Spleen (tissue), 7 donors: Measurements from ENCODE around the gene OSTF1.

Experiments used
- POLR2A ChIP-seq, 3 donors: fragments of 450-650 bp; IDR thresholded peaks; one replicate each; pipeline ENCODE4 v1.5.1; 2017; ENCODE audit warnings: antibody characterized with exemption in 3 of 3, mild to moderate bottlenecking in 1 of 3
- POLR2AphosphoS5 ChIP-seq, 3 donors: sonication (generic); formaldehyde crosslinking; IDR thresholded peaks; one replicate each; pipeline ENCODE4 v1.5.1; 2017; ENCODE audit warnings: antibody characterized with exemption in 3 of 3
- TF ChIP-seq, protein P1 (sequence below), 11 experiments: fragments of 200-600 bp in 7 of 11; fragments of 450-650 bp in 4 of 11; sonication (generic) in 4 of 11; IDR thresholded peaks in 8 of 11; conservative IDR thresholded peaks in 3 of 11; 1 replicate in 7 of 11; 2 replicates in 4 of 11; pipeline versions ENCODE4 v1.4.0 to v1.8.0; 2016 to 2021; ENCODE audit warnings: antibody characterized with exemption in 11 of 11, inconsistent platforms in 4 of 11, mild to moderate bottlenecking in 1 of 11
- donor health status: DM: no; HTN: no; CAD: no; lungs with moderate emphysema.
- donor health status: DM: no; HTN: no; CAD: no.
- donor health status: DM: no; HTN: no; CAD: no.

DNA sequence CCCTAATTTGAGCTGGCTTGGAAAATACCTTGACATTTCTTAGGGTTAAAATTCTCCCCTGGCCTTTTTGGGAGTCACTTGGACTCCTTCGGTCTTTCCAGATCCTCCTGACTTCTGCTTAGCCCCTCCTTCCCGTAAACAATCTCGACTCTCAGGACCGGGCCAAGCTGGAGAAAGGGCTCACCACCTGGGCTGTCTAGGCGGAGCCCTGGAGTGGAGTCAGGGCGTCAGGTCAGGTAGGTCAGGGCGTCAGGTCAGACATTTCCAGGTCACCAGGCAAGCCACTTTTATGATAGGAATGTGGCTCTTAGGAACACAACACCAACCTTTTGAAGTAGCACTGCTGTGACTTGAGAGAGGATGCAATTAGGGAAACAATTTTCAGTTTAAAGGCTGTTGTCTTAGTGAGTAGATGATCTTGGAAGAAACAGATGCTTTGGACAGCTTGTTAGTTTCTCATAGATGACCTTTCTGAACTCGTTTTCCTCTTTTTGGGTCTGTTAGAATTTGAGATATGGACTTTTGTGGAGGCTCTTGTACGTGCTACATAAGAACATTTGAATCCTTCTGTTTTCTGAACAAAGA, 12.8 kb downstream of the OSTF1 start:
- TF ChIP-seq POLR2A (IDR thresholded peaks at IDR 0.05) (no peak), POLR2AphosphoS5 (IDR thresholded peaks at IDR 0.05) (no peak)
- TF ChIP-seq, protein P1, sequence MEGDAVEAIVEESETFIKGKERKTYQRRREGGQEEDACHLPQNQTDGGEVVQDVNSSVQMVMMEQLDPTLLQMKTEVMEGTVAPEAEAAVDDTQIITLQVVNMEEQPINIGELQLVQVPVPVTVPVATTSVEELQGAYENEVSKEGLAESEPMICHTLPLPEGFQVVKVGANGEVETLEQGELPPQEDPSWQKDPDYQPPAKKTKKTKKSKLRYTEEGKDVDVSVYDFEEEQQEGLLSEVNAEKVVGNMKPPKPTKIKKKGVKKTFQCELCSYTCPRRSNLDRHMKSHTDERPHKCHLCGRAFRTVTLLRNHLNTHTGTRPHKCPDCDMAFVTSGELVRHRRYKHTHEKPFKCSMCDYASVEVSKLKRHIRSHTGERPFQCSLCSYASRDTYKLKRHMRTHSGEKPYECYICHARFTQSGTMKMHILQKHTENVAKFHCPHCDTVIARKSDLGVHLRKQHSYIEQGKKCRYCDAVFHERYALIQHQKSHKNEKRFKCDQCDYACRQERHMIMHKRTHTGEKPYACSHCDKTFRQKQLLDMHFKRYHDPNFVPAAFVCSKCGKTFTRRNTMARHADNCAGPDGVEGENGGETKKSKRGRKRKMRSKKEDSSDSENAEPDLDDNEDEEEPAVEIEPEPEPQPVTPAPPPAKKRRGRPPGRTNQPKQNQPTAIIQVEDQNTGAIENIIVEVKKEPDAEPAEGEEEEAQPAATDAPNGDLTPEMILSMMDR (IDR thresholded peaks at IDR 0.05 in 8 of 11, conservative IDR thresholded peaks at IDR 0.05 in 3 of 11) = no peak
